Glutamatergic neuron (in vitro differentiated cells): Measurements from ENCODE around the gene ZNF398. TPM values are rescaled to one million over a fixed set of nuclear protein-coding genes. Genes with fewer than 3 reads are reported as not detected.

ENCODE experiments used
- DNase-seq: peaks from one replicate; pipeline ENCODE4 v3.0.0; 2022
- H3K27ac Mint-ChIP-seq: one replicate; pipeline ENCODE4 v1.8.0; 2020; ENCODE audit warnings: mild to moderate bottlenecking, mixed read lengths, inconsistent platforms; ENCODE audit not compliant: unreplicated experiment
- H3K27me3 Mint-ChIP-seq: one replicate; pipeline ENCODE4 v1.8.0; 2020; ENCODE audit warnings: mild to moderate bottlenecking, moderate library complexity, mixed read lengths, inconsistent platforms; ENCODE audit not compliant: unreplicated experiment
- H3K36me3 Mint-ChIP-seq: one replicate; pipeline ENCODE4 v1.8.0; 2020; ENCODE audit warnings: mild to moderate bottlenecking, mixed read lengths, inconsistent platforms; ENCODE audit not compliant: unreplicated experiment
- H3K4me1 Mint-ChIP-seq: one replicate; pipeline ENCODE4 v1.8.0; 2020; ENCODE audit warnings: mild to moderate bottlenecking, low read depth, mixed read lengths, inconsistent platforms; ENCODE audit not compliant: unreplicated experiment
- H3K4me3 Mint-ChIP-seq: one replicate; pipeline ENCODE4 v1.8.0; 2020; ENCODE audit warnings: mild to moderate bottlenecking, mixed read lengths, inconsistent platforms; ENCODE audit not compliant: unreplicated experiment
- H3K9me3 Mint-ChIP-seq: one replicate; pipeline ENCODE4 v1.8.0; 2020; ENCODE audit warnings: mild to moderate bottlenecking, moderate library complexity, mixed read lengths, inconsistent platforms; ENCODE audit not compliant: unreplicated experiment
- total RNA-seq: library from RNA; stranded (reverse); fragmentation: NEBNext Ultra II Directional; extraction: Animal tissue kit (Norgen Biotek cat#: 25700); gene quantifications from one replicate; pipeline ENCODE4 v1.2.1, GENCODE V29; 2021; ENCODE audit not compliant: unreplicated experiment
- TF ChIP-seq, protein P1 (sequence below): fragments of 200-600 bp; sonication (generic); IDR thresholded peaks from one replicate; pipeline ENCODE4 v1.5.0; 2021; ENCODE audit not compliant: partially characterized antibody, unreplicated experiment

The ZNF398 gene
- total RNA-seq, 1 donor from 2014 or later: 13.9 TPM

DNA sequence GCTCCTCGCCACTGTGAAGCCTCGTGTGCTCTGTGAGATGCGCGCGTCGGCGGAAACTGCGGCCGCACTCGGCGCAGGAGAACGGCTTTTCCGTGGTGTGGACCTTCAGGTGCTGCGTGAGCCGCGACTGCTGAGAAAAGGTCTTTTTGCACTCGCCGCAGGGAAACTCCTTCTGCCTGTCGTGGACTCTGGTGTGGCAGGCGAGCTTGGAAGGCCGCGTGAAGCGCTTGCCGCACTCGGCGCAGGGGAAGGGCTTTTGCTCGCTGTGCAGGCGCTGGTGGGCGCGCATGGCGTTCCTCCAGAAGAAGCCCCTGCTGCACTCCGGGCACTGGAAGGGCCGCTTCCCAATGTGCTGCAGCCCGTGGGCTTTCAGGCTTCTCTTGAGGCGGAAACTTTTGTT, 43.0 kb upstream of the ZNF398 start:
- Mint-ChIP-seq H3K4me3 (no peak overlapping the region), H3K27me3 (peaks cover 2% of the 10 kb centered on the region), H3K36me3 (no peaks in the 10 kb centered on the region), H3K9me3 (no peaks in the 10 kb centered on the region), H3K27ac (no peak overlapping the region), H3K4me1 (no peaks in the 10 kb centered on the region)
- TF ChIP-seq, protein P1, sequence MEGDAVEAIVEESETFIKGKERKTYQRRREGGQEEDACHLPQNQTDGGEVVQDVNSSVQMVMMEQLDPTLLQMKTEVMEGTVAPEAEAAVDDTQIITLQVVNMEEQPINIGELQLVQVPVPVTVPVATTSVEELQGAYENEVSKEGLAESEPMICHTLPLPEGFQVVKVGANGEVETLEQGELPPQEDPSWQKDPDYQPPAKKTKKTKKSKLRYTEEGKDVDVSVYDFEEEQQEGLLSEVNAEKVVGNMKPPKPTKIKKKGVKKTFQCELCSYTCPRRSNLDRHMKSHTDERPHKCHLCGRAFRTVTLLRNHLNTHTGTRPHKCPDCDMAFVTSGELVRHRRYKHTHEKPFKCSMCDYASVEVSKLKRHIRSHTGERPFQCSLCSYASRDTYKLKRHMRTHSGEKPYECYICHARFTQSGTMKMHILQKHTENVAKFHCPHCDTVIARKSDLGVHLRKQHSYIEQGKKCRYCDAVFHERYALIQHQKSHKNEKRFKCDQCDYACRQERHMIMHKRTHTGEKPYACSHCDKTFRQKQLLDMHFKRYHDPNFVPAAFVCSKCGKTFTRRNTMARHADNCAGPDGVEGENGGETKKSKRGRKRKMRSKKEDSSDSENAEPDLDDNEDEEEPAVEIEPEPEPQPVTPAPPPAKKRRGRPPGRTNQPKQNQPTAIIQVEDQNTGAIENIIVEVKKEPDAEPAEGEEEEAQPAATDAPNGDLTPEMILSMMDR: no peak
- DNase-seq: no peak

DNA sequence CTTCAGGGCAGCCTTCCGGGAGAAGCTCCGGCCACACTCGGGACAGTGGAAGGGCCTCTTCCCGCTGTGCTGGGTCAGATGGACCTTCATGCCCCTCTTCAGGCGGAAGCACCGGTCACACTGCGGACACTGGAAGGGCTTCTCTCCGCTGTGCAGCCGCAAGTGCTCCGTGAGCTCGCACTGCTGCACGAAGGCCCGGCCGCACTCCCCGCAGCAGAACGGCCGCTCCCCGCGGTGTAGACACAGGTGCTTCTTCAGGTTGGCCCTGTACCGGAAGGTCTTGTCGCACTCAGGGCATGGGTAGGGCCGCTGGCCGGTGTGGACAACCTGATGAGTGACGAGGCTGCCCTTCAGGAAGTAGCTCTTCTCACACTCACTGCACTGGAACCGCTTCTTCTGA, 42.5 kb upstream of the ZNF398 start:
- TF ChIP-seq, protein P1: no peak
- Mint-ChIP-seq H3K9me3 (no peaks in the 10 kb centered on the region), H3K27ac (no peak overlapping the region), H3K4me1 (no peaks in the 10 kb centered on the region), H3K27me3 (no peaks in the 10 kb centered on the region), H3K4me3 (no peak overlapping the region), H3K36me3 (no peaks in the 10 kb centered on the region)
- no peak for DNase-seq

DNA sequence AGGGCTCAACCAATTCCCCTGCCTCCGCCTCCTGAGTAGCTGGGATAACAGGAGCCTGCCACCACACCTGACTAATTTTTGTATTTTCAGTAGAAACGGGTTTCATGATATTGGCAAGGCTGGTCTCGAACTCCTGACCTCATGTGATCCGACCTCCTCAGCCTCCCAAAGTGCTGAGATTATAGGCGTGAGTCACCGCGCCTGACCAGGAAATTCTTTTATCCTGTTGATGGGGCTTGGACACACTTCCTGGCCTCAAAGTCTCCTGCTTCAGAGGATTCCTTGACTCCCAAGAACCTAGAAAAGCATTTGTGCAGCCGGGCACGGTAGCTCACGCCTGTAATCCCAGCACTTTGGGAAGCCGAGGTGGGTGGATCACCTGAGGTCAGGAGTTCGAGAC, 37.3 kb upstream of the ZNF398 start:
- Mint-ChIP-seq H3K27me3 (no peaks in the 10 kb centered on the region), H3K36me3 (no peaks in the 10 kb centered on the region), H3K4me3 (no peak overlapping the region), H3K27ac (no peak overlapping the region), H3K4me1 (no peaks in the 10 kb centered on the region), H3K9me3 (no peaks in the 10 kb centered on the region)
- no peak for DNase-seq
- TF ChIP-seq, protein P1: no peak

DNA sequence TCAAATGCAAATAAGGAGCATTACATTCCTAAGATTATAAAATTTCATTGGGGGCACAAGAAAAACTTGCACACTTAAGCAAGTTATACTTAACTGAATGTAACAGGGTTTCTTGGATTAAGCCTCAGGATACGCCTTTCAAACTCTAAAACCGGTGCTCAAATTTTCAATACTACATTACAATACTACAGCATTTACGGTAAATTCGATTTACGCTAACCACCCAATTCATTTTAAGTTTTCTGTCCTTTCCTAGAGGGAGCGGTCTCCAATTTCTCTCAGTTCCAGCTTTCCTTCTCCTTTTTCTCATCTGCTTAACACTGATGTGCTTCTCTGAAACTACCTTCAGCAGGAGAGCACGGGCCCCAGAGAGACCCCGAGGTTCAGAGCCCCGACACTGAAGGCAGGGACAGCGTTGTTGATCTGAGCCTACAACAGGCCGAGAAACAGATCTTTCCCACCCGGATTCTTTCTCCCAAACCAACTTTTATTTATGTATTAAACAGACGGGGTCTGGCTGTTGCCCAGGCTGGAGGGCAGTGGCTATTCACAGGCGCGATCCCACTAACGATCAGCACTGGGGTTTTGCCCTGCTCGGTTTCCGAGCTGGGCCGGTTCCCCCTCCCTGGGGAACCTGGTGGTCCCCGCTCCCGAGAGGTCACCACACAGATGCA, 21.9 kb upstream of the ZNF398 start:
- Mint-ChIP-seq H3K27ac (peak overlapping the region; percentile 90), H3K4me3 (peak overlapping the region; percentile 100), H3K4me1 (peaks cover 12% of the 10 kb centered on the region), H3K36me3 (no peaks in the 10 kb centered on the region), H3K27me3 (peaks cover 14% of the 10 kb centered on the region), H3K9me3 (peaks cover 16% of the 10 kb centered on the region)
- TF ChIP-seq, protein P1: no peak
- DNase-seq: no peak

DNA sequence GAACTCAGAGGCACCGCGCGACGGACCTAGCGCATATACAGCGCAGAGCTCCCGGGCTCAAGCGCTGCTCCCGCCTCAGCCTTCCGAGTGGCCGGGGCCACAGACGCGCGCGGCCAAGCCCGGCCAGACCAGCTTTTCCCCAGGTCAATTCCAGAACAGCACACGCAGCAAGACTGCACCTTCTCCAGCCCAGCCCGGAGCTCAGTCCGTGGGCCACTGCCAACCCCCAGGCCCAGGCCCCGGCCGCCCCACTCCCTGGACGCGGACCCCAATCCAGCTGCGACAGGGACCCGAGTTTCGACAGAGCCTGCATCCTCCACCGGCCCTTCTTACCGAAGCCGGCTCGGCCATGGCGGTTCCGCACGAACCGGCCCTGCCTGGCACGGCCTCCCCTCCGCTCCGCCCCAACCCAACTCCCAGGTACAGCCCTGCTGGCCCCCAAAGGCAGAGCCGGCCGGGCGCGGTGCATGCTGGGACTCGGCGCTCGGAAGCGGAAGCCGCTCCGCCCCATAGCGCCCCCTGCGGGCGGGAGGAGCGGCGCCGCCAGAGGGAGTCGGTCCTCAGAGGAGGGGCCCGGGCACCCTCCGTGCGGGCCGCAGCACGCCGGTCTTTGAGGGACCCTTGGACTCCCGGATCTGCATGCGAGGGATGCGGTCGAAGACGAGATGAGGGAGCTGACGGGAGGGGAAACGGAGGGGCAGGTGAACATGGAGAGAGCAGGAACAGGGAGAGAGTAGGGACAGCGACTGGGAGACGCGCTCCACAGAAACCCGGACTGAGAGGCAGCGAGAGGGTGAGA, 21.2 kb upstream of the ZNF398 start, which contains the start of gene ZNF425:
Gene ZNF425 (minus strand): TSS at position 462 of the 799 bp plus-strand sequence. CDS start 111 bp downstream, at position 351.
- H3K27me3 Mint-ChIP-seq: peaks cover 14% of the 10 kb centered on the region
- peaks cover 21% of the 10 kb centered on the region for H3K9me3 Mint-ChIP-seq
- peak within 1 kb of the TSS; percentile 98 for H3K27ac Mint-ChIP-seq
- H3K4me3 Mint-ChIP-seq: peak within 1 kb of the TSS; percentile 100
- TF ChIP-seq, protein P1: peak; percentile 98
- H3K36me3 Mint-ChIP-seq: peaks cover 7% of the 10 kb centered on the region
- H3K4me1 Mint-ChIP-seq: peaks cover 12% of the 10 kb centered on the region
- peak; percentile 95 for DNase-seq
